GM23338 (cell line): ENCODE measurements around the gene PSMB7. TPM values are rescaled to one million over a fixed set of nuclear protein-coding genes. Genes with fewer than 3 reads are reported as not detected.
A peak's percentile ranks its signal among the peaks of the same experiment; 100 is the strongest.

Experiments used
- ATAC-seq: fragments of 200-7000 bp; cut with Tn5 transposase; 3 replicates; pipeline ENCODE4 v1.9.1; 2020
- DNase-seq: peaks from one replicate; pipeline ENCODE4 v3.0.0-alpha.2; 2015; ENCODE audit warnings: low spot score
- H2AFZ ChIP-seq: fragments of 200-600 bp; sonication (generic); 2 replicates; pipeline ENCODE4 v1.8.0; 2016; ENCODE audit warnings: antibody characterized with exemption, mild to moderate bottlenecking, moderate library complexity
- H3F3A ChIP-seq: fragments of 200-600 bp; sonication (generic); replicated peaks from 2 replicates; pipeline ENCODE4 v1.8.0; 2017; ENCODE audit warnings: antibody characterized with exemption, mixed run types, low read depth
- H3K27ac ChIP-seq: fragments of 200-600 bp; sonication (generic); 2 replicates; pipeline ENCODE4 v1.6.1; 2016; ENCODE audit warnings: low read depth
- H3K27me3 ChIP-seq: fragments of 200-600 bp; sonication (generic); 2 replicates; pipeline ENCODE4 v1.8.0; 2016; ENCODE audit warnings: mild to moderate bottlenecking, mixed run types, moderate library complexity; ENCODE audit not compliant: insufficient read depth
- H3K36me3 ChIP-seq: fragments of 200-600 bp; sonication (generic); 2 replicates; pipeline ENCODE4 v1.8.0; 2016; ENCODE audit warnings: mild to moderate bottlenecking; ENCODE audit not compliant: insufficient read depth
- H3K4me1 ChIP-seq: fragments of 200-600 bp; sonication (generic); 2 replicates; pipeline ENCODE4 v1.8.0; 2016; ENCODE audit warnings: mild to moderate bottlenecking, moderate library complexity; ENCODE audit not compliant: insufficient read depth
- H3K4me2 ChIP-seq: fragments of 200-600 bp; sonication (generic); 2 replicates; pipeline ENCODE4 v1.7.1; 2017; ENCODE audit warnings: mixed run types
- H3K4me3 ChIP-seq: fragments of 200-600 bp; sonication (generic); 2 replicates; pipeline ENCODE4 v1.6.1; 2016; ENCODE audit warnings: mixed run types
- H3K79me2 ChIP-seq: fragments of 200-600 bp; sonication (generic); replicated peaks from 2 replicates; pipeline ENCODE4 v1.8.0; 2017; ENCODE audit warnings: mild to moderate bottlenecking; ENCODE audit not compliant: insufficient read depth
- H3K9me2 ChIP-seq: fragments of 200-600 bp; sonication (generic); 2 replicates; pipeline ENCODE4 v1.8.0; 2017; ENCODE audit not compliant: insufficient read depth
- H4K20me1 ChIP-seq: fragments of 200-600 bp; sonication (generic); replicated peaks from 2 replicates; pipeline ENCODE4 v1.8.0; 2017; ENCODE audit warnings: mild to moderate bottlenecking; ENCODE audit not compliant: insufficient read depth
- H3K27ac Mint-ChIP-seq: 2 replicates; pipeline ENCODE4 v1.8.0; 2020; ENCODE audit warnings: inconsistent platforms, mild to moderate bottlenecking, moderate library complexity, mixed read lengths
- H3K27me3 Mint-ChIP-seq: 3 replicates; pipeline ENCODE4 v1.8.0; 2022; ENCODE audit warnings: low read depth, mild to moderate bottlenecking, moderate library complexity, mixed read lengths, inconsistent platforms; ENCODE audit not compliant: insufficient read depth, poor library complexity
- H3K36me3 Mint-ChIP-seq: 3 replicates; pipeline ENCODE4 v1.8.0; 2021; ENCODE audit warnings: low read depth, mild to moderate bottlenecking, inconsistent platforms, moderate library complexity, mixed read lengths
- H3K4me1 Mint-ChIP-seq: 3 replicates; pipeline ENCODE4 v1.8.0; 2020; ENCODE audit warnings: mild to moderate bottlenecking, inconsistent platforms, mixed read lengths
- H3K4me3 Mint-ChIP-seq: 3 replicates; pipeline ENCODE4 v1.8.0; 2021; ENCODE audit warnings: moderate library complexity, mild to moderate bottlenecking, inconsistent platforms, mixed read lengths
- H3K9me3 Mint-ChIP-seq: 3 replicates; pipeline ENCODE4 v1.8.0; 2020; ENCODE audit warnings: moderate library complexity, mild to moderate bottlenecking, inconsistent platforms, mixed read lengths
- CREB1 ChIP-seq: fragments of 250-450 bp; sonication (Bioruptor Pico); IDR thresholded peaks from 2 replicates; pipeline ENCODE4 v1.5.0; 2020; ENCODE audit warnings: low read depth, mild to moderate bottlenecking, moderate library complexity
- CTCF ChIP-seq, 2 experiments: fragments of 200-600 bp in 1 of 2; sonication (generic) in 1 of 2; conservative IDR thresholded peaks; 2 replicates each; pipeline versions ENCODE4 v1.5.1 to v1.6.1; 2016 to 2017; ENCODE audit warnings: antibody characterized with exemption in 2 of 2, low read depth in 2 of 2, mild to moderate bottlenecking in 2 of 2, moderate library complexity in 1 of 2
- ETS1 ChIP-seq: IDR thresholded peaks from 2 replicates; pipeline ENCODE4 v1.6.1; 2016; ENCODE audit warnings: antibody characterized with exemption
- EZH2 ChIP-seq: fragments of 200-600 bp; sonication (generic); IDR thresholded peaks from one replicate; pipeline ENCODE4 v1.8.0; 2017; ENCODE audit warnings: antibody characterized with exemption, mild to moderate bottlenecking, low read depth; ENCODE audit not compliant: unreplicated experiment
- EZH2phosphoT487 ChIP-seq: fragments of 200-600 bp; sonication (generic); IDR thresholded peaks from one replicate; pipeline ENCODE4 v1.8.1; 2018; ENCODE audit warnings: antibody characterized with exemption; ENCODE audit not compliant: unreplicated experiment
- JUNB ChIP-seq: IDR thresholded peaks from one replicate; pipeline ENCODE4 v1.6.1; 2016; ENCODE audit warnings: antibody characterized with exemption; ENCODE audit not compliant: unreplicated experiment
- POLR2AphosphoS5 ChIP-seq: IDR thresholded peaks from 2 replicates; pipeline ENCODE4 v1.6.1; 2016; ENCODE audit warnings: antibody characterized with exemption, low read depth
- REST ChIP-seq: IDR thresholded peaks from one replicate; pipeline ENCODE4 v1.6.1; 2018; ENCODE audit warnings: antibody characterized with exemption; ENCODE audit not compliant: unreplicated experiment
- ZNF114 ChIP-seq: fragments of 250-450 bp; sonication (Bioruptor Pico); IDR thresholded peaks from 2 replicates; pipeline ENCODE4 v1.5.0; 2020; ENCODE audit warnings: mild to moderate bottlenecking, moderate library complexity
- ZNF331 ChIP-seq: fragments of 250-450 bp; sonication (Bioruptor Pico); IDR thresholded peaks from 2 replicates; pipeline ENCODE4 v1.5.0; 2020; ENCODE audit warnings: low read depth, mild to moderate bottlenecking, moderate library complexity
- ZNF462 ChIP-seq: fragments of 250-450 bp; sonication (Bioruptor Pico); IDR thresholded peaks from 2 replicates; pipeline ENCODE4 v1.5.0; 2020; ENCODE audit warnings: mild to moderate bottlenecking, moderate library complexity
- polyA plus RNA-seq: library from polyadenylated mRNA; unstranded; fragments of >200 nt; fragmentation: Nextera tagmentation; extraction: Ambion mirVana; gene quantifications from 2 replicates; pipeline ENCODE4 v1.2.1, GENCODE V29; 2016
- total RNA-seq: library from RNA; depleted of rRNA; stranded (reverse); fragments of >200 nt; shearing (Covaris generic); gene quantifications from 2 replicates; pipeline ENCODE4 v1.2.3, GENCODE V29; 2014

The PSMB7 gene
- total and polyA plus RNA-seq, 2 experiments from 2014 or later, result 255 to 268 TPM

- TF ChIP-seq ZNF114 (CRISPR knock-in tag), result no peak
- no peak for TF ChIP-seq CREB1
- TF ChIP-seq EZH2phosphoT487, result no peak
- no peak for TF ChIP-seq ZNF331 (CRISPR knock-in tag)
Measured at GRCh38 chr9:124364141-124364540, 51.1 kb downstream of the PSMB7 start (continued).

- Mint-ChIP-seq H3K36me3 (peaks cover 7% of the 10 kb centered on the region), H3K27ac (peak overlapping the region; percentile 24; the same call in 1 of the 2 replicates), H3K4me3 (no peak overlapping the region), H3K27me3 (no peaks in the 10 kb centered on the region), H3K4me1 (peaks cover 14% of the 10 kb centered on the region), H3K9me3 (no peaks in the 10 kb centered on the region)
- Histone ChIP-seq H3K9me2 (no peaks in the 10 kb centered on the region), H3K4me3 (no peak overlapping the region), H2AFZ (no peak overlapping the region), H3K27ac (no peak overlapping the region), H3K36me3 (no peaks in the 10 kb centered on the region), H3F3A (no peaks in the 10 kb centered on the region), H4K20me1 (peaks cover 32% of the 10 kb centered on the region), H3K4me1 (no peaks in the 10 kb centered on the region), H3K27me3 (no peaks in the 10 kb centered on the region), H3K79me2 (peaks cover 95% of the 10 kb centered on the region), H3K4me2 (no peak overlapping the region)
- ATAC-seq (no peak), DNase-seq (no peak)
- no peak for TF ChIP-seq POLR2AphosphoS5
- TF ChIP-seq CREB1, result no peak
- no peak for TF ChIP-seq ZNF114 (CRISPR knock-in tag)
- TF ChIP-seq EZH2phosphoT487, result no peak
- TF ChIP-seq CTCF (conservative IDR thresholded peaks at IDR 0.05; ENCODE audit: low read depth in 2 of 2), result no peak
- TF ChIP-seq JUNB, result no peak
- no peak for TF ChIP-seq ETS1
- no peak for TF ChIP-seq REST
- no peak for TF ChIP-seq EZH2
- no peak for TF ChIP-seq ZNF462 (CRISPR knock-in tag)
- TF ChIP-seq ZNF331 (CRISPR knock-in tag), result no peak
Measured at GRCh38 chr9:124363326-124364096, 51.7 kb downstream of the PSMB7 start.
